ENCODE results near the gene CNOT6.

The CNOT6 gene

DNA sequence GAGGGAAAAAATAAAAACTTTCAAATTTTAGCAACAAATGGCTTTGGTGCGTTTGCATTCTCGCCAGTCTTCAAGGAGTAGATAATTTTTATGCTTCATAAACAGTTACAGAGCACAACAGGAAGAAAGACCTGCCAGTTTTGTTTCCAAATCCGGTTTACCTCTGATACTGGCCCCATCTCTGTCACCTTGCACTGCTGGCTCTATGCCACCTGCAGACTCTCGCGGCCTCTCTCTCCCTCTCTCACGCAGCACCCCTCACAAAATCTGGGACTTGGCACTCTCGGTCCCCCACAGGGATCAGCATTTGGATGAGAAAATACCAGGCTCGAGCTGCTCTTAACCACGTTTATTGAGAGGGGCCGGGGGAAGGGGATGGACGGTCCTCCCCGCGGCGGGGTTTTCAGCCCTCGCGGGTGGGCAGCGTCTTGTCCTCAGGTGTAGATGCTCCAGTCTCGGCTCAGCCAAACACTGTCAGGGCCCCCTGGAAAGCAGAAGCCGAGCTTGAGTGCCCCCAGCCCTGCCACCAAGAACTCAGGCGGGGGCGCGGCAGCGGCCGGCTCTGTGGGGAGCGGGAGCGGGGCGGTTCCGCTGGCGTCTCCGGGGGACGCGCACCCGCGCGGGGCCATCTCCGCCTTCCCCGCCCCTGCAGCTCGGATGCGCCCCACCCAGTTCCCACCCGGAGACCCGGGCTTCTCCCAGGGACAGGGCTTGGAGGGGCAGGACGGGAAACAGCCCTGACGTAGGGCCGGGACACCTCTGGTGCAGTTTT lies 95.8 kb downstream of the CNOT6 start:
- H3K4me3 ChIP-seq (IDR thresholded peaks at IDR 0.05; ENCODE audit: insufficient read depth, low read depth, low read length): no peak overlapping the region
- H3K79me2 ChIP-seq (ENCODE audit: insufficient read depth, low read depth): no peaks in the 10 kb centered on the region
- H3K36me3 ChIP-seq (ENCODE audit: insufficient read depth): no peaks in the 10 kb centered on the region
- no peak overlapping the region for H3K27ac ChIP-seq
- H3K4me2 ChIP-seq: no peak overlapping the region
- no peaks in the 10 kb centered on the region for H4K20me1 ChIP-seq (ENCODE audit: insufficient read depth)
- TF ChIP-seq CTCF (conservative IDR thresholded peaks at IDR 0.05; ENCODE audit: low read depth, low read length): no peak
- H3K9ac ChIP-seq: no peak overlapping the region
- H3K4me1 ChIP-seq (ENCODE audit: low read depth, poor library complexity, severe bottlenecking): no peaks in the 10 kb centered on the region
- no peaks in the 10 kb centered on the region for H3K27me3 ChIP-seq (ENCODE audit: insufficient read depth, low read depth)
- no peak overlapping the region for H2AFZ ChIP-seq (ENCODE audit: low read depth)

- Histone ChIP-seq H3K4me3 (IDR thresholded peaks at IDR 0.05; ENCODE audit: insufficient read depth, low read depth, low read length) (no peak overlapping the region), H3K4me2 (no peak overlapping the region), H3K9ac (no peak overlapping the region), H3K27ac (no peak overlapping the region), H3K79me2 (ENCODE audit: insufficient read depth, low read depth) (no peaks in the 10 kb centered on the region), H3K4me1 (ENCODE audit: low read depth, poor library complexity, severe bottlenecking) (no peaks in the 10 kb centered on the region), H4K20me1 (ENCODE audit: insufficient read depth) (no peaks in the 10 kb centered on the region), H3K27me3 (ENCODE audit: insufficient read depth, low read depth) (no peaks in the 10 kb centered on the region), H3K36me3 (ENCODE audit: insufficient read depth) (no peaks in the 10 kb centered on the region), H2AFZ (ENCODE audit: low read depth) (no peak overlapping the region)
- TF ChIP-seq CTCF (conservative IDR thresholded peaks at IDR 0.05; ENCODE audit: low read depth, low read length): no peak
Observed at GRCh38 chr5:180590543-180591310, 96.5 kb downstream of the CNOT6 start.

GRCh38 chr5:180591311-180591887 lies 97.2 kb downstream of the CNOT6 start, which contains the start of gene SCGB3A1:
SCGB3A1 (minus strand) TSS chr5:180591499; CDS start chr5:180591462, 37 bp downstream.
- H3K79me2 ChIP-seq (ENCODE audit: insufficient read depth, low read depth): no peaks in the 10 kb centered on the region
- no peak within 1 kb of the TSS for H3K27ac ChIP-seq
- no peaks in the 10 kb centered on the region for H3K27me3 ChIP-seq (ENCODE audit: insufficient read depth, low read depth)
- H3K4me1 ChIP-seq (ENCODE audit: low read depth, poor library complexity, severe bottlenecking): no peaks in the 10 kb centered on the region
- TF ChIP-seq CTCF (conservative IDR thresholded peaks at IDR 0.05; ENCODE audit: low read depth, low read length): no peak
- no peak within 1 kb of the TSS for H2AFZ ChIP-seq (ENCODE audit: low read depth)
- H4K20me1 ChIP-seq (ENCODE audit: insufficient read depth): no peaks in the 10 kb centered on the region
- no peaks in the 10 kb centered on the region for H3K36me3 ChIP-seq (ENCODE audit: insufficient read depth)
- H3K4me2 ChIP-seq: no peak within 1 kb of the TSS
- H3K9ac ChIP-seq: no peak within 1 kb of the TSS
- no peak within 1 kb of the TSS for H3K4me3 ChIP-seq (IDR thresholded peaks at IDR 0.05; ENCODE audit: insufficient read depth, low read depth, low read length)

GRCh38 chr5:180592176-180592575 lies 98.0 kb downstream of the CNOT6 start:
- Histone ChIP-seq H3K79me2 (ENCODE audit: insufficient read depth, low read depth) (no peaks in the 10 kb centered on the region), H2AFZ (ENCODE audit: low read depth) (no peak overlapping the region), H3K9ac (no peak overlapping the region), H3K27ac (no peak overlapping the region), H3K4me3 (IDR thresholded peaks at IDR 0.05; ENCODE audit: insufficient read depth, low read depth, low read length) (no peak overlapping the region), H3K27me3 (ENCODE audit: insufficient read depth, low read depth) (no peaks in the 10 kb centered on the region), H3K36me3 (ENCODE audit: insufficient read depth) (no peaks in the 10 kb centered on the region), H3K4me2 (no peak overlapping the region), H4K20me1 (ENCODE audit: insufficient read depth) (no peaks in the 10 kb centered on the region), H3K4me1 (ENCODE audit: low read depth, poor library complexity, severe bottlenecking) (no peaks in the 10 kb centered on the region)
- no peak for TF ChIP-seq CTCF (conservative IDR thresholded peaks at IDR 0.05; ENCODE audit: low read depth, low read length)

Data from KMS-11 (cell line).